Measurements from ENCODE around the gene NXNL1.

- TF ChIP-seq CTCF (IDR thresholded peaks at IDR 0.05; ENCODE audit: low read length) = no peak
- no peak for TF ChIP-seq EZH2 (optimal IDR thresholded peaks at IDR 0.05; ENCODE audit: low read depth, low read length)
- no peak for TF ChIP-seq EZH2phosphoT487 (IDR thresholded peaks at IDR 0.05; ENCODE audit: low read length)
Observed at GRCh38 chr19:17406887-17407196, 53.9 kb downstream of the NXNL1 start.

Measured in MM.1S (cell line).